ENCODE results near the gene LEF1.
A peak's percentile ranks its signal among the peaks of the same experiment; 100 is the strongest.
"Not testable (repeated sequence)": the region's sequence is repeated elsewhere in the genome, so short reads cannot be mapped to it uniquely, and the experiment has no call there.

LEF1 gene

GRCh38 chr4:108031427-108032083 lies 137.2 kb downstream of the LEF1 start:
- no peak for DNase-seq (ENCODE audit: low spot score)

- DNase-seq (ENCODE audit: low spot score): peak; percentile 60
These were observed 138.4 kb downstream of the LEF1 start for GRCh38 chr4:108030332-108030731.

DNA sequence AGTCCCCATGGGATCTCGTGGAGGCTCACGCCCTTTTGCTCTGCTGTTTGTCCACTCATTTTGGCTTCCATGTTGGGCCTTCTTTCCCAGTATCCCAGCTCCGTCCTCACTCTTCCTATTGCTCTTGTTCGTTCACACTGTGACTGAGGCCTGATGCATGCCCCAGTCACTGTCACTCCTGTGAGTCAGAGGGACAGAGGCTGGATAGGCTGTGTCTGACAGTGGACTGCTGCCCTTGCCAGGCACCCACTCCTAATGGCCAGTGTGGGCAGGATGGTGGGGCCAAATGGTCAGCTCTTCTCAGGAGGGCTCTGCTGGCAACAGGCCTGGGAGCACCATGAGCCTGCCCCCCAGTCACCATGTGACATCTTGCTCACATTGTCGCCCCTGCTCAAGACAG lies 139.0 kb downstream of the LEF1 start:
- DNase-seq (ENCODE audit: low spot score): no peak

DNA sequence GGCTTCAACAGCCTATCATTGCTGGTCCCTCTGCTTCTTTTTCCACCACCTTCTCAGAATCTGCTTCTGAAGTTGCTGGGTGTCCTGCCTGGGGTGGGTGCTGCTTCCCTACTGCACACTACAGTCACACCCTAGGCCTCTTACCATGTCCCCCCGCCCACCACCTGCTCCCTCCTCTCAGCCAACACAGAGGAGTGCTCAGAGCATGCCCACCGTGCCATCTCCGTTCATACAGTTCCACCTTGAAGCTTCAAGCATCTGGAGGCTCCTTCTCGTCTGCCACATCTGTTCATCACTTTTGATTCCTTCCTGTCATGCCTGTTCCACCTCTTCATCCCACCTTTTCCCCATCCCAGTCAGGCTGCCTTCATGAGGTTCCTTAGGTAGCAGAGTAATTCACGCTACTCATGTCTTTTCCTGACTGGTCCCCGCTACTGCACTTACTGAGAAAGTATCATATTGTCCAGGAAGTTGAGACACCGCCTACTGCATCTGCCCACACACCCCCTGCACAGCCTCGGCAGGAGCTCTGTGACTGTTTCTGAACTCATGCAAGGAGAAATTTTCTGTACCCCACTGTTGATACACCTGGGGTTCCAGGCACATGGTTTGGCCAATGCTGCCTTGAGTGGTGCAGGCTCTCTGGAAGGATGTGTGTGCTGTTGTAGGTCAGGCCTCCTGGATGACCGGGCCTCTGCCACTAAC lies 139.6 kb downstream of the LEF1 start:
- no peak for DNase-seq (ENCODE audit: low spot score)

- no peak for DNase-seq (ENCODE audit: low spot score)
These were observed 143.9 kb downstream of the LEF1 start for GRCh38 chr4:108024878-108025165.

DNA sequence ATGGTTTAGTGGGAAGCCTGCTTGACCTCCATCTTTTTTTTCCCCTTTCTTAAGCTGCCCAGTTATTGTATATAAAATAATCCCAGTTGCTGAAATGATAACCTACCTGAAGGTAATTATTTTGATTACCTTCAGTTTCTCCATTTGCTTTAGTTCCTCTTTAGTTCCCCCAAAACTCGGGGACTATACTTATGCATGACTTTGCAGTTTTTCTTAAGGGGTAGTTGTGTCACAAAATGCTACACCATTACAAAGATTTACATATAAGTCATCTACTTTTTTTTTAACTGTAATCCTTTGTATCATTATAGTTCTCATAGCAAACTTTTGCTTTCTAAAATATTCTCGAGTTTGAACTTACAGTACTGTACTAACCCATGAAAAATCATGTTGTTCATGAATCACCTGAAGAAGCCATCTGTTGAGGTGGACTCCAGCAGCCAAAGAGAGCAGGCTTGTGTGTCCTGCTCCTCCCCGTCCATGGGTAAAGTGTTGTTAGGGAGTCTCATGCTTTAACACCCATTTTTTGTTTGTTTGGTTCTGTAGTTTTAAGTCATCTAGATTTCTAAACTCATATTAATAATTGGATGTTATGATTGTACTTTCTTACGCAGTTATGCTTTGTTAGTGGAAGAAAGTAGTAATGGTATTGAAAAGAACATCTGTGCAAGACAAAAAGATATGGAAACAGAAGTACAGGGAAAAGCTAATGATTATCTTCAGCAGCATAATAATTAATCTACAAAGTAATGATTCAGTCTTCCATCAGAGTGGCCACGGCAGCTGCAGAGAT lies 144.5 kb downstream of the LEF1 start:
- no peak for DNase-seq (ENCODE audit: low spot score)

DNA sequence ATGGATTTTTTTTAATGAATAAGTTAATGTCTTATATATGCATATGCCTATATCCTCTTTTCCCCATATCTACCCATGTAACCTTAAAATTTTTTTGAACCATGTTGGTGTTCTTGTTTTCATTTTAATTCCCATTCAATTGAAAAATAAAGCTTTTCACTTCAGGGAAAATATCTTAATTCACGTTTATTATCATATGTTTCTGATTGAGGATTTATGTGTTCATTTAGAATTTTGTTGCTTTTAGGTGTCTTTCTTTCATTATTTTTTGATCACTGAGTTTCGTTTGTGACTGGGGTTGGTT lies 149.9 kb downstream of the LEF1 start:
- DNase-seq (ENCODE audit: low spot score): no peak

GRCh38 chr4:108018040-108018883 lies 150.5 kb downstream of the LEF1 start:
- peak; percentile 69 for DNase-seq (ENCODE audit: low spot score)

DNA sequence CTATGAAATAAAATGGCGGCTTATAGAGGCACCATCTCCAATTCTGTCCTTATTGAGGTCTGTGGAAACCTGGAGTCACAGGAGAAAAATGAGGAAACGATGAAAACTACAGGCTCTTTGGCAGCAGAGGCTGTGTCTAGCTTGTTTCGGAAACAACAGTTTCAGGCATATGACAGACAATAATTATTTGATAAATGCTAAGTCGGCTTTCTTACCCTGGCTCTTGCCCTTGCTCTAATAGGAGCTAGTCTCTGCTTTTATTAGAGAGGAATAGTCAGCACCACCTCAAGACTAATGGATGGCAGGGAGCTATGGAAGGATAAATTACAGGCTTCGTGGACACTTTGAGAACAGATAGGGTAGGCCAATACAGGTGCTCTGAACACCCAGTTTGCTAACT lies 154.8 kb downstream of the LEF1 start:
- no peak for DNase-seq (ENCODE audit: low spot score)

GRCh38 chr4:108013327-108013726 lies 155.4 kb downstream of the LEF1 start:
- DNase-seq (ENCODE audit: low spot score): no peak

GRCh38 chr4:108012382-108012781 lies 156.3 kb downstream of the LEF1 start:
- not testable (repeated sequence) for DNase-seq (ENCODE audit: low spot score)

DNA sequence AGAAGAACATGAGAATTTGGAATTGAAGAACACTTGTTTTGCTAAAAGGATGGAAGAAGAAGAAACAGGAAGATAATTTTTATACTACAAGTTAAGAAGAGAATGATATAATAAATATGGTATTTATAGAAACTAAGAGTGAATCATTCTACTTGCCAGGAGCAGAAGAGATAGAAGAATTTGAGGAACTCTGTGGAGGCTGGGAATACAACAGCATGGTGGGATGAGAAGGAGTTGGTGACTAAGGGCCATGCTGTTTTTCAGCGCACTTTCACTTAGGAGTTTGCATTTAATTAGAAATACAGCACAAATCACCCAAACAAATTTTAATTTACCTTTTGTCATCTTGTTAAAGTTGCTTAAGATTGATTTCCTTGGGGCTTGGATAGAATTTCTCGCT lies 158.6 kb downstream of the LEF1 start:
- no peak for DNase-seq (ENCODE audit: low spot score)

DNA sequence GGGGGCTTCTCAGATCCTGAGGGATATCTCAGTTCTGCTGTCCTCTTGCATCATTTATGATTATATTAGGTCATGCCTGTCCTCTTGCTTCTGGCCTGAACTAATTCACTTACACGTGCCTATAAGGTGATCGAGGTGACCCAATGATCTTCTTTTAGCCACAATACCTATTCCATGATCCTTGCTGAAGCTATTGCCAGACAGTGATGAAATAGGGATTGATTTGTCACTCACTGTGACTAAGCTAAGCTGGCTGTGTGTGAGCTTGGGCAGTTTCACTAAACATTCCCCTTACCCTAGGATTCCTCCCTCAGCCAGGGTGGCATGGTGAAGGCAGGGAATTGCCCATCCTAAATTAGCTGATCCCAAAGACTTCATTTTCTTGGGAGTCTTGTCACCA lies 160.0 kb downstream of the LEF1 start:
- DNase-seq (ENCODE audit: low spot score): no peak

DNA sequence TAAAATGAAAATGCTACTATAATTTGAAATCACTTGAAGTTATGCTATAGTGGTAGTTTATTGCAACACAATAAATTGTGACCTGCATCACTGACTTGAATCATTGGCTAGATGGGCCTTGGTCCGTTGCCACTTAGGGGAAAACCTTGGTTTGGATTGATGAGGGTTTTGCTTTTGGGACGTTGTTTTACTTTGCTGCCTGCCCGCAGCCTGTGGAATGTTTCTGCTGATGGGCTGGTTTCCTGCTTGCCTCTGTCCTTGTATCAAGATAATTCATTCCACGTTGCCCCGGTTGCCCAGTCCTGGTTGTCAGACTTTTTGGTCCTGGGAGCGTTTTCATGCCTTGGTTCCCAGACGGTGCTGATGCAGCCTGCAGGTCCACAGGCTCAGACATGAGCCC lies 160.7 kb downstream of the LEF1 start:
- no peak for DNase-seq (ENCODE audit: low spot score)

GRCh38 chr4:108006361-108006760 lies 162.4 kb downstream of the LEF1 start:
- DNase-seq (ENCODE audit: low spot score): no peak

DNA sequence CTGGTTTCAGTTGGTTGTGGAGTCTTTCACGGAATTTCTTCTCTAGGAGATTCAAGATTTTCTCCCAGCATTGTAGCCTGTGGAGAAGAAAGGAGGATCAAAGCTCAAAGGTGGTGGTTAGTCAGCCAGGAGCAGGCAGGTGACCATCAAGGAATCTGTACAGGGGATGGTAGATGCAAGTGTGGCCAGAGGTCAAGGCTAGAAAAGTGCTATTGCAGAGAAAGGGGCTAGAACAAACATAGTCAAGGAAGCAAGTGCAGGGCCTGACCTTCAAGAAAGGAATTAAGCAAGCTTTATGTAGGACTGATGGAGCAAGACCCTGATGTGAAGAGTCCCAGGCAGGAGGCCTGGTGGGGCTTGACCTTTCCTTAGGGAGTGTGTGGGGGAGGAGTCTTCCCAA lies 162.9 kb downstream of the LEF1 start:
- no peak for DNase-seq (ENCODE audit: low spot score)

- no peak for DNase-seq (ENCODE audit: low spot score)
These were observed 164.1 kb downstream of the LEF1 start for GRCh38 chr4:108004646-108005045.

GRCh38 chr4:108003982-108004515 lies 164.7 kb downstream of the LEF1 start:
- DNase-seq (ENCODE audit: low spot score): no peak

GRCh38 chr4:108001540-108002135 lies 167.1 kb downstream of the LEF1 start:
- no peak for DNase-seq (ENCODE audit: low spot score)

DNA sequence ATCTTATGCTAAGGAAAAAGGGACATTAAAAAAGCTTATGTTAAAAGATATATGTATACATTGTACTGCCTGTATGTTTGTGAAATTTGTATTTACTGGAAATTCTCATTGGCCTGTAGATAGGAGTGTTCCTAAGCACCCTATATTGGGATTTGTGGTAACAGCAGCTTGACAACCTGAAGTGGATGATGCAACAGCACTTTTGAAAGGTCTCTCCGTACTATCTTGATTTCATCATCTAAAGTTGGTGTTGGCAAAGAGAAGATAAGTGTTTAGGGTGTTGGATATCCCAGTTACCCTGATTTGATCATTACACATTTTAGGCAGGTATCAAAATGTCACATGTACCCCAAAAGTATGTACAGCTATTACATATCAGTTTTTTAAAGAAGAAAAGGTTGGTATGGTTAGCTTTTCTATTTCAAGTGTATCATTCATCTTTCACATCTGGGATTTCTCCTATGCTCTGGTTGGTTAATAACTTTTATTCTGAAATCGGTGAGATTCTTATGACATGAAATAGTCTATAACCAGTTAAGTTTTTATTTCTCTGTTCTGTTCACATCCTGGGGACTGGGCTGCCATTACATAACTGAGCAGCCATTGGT lies 168.7 kb downstream of the LEF1 start:
- DNase-seq (ENCODE audit: low spot score): no peak

GRCh38 chr4:107997794-107998193 lies 170.9 kb downstream of the LEF1 start:
- no peak for DNase-seq (ENCODE audit: low spot score)
